Bone marrow (tissue), 2 donors: ENCODE data around the gene NRG2.

Source experiments
- DNase-seq, 2 donors: peaks; one replicate each; lab custom pipeline; 2025; lab: John Stamatoyannopoulos, UW

The NRG2 gene

GRCh38 chr5:139903795-139904565 is 139.1 kb downstream of the NRG2 start:
- no peak for DNase-seq

- DNase-seq = no peak
These were observed 139.7 kb downstream of the NRG2 start for GRCh38 chr5:139903450-139903794.

GRCh38 chr5:139901986-139902385 is 141.1 kb downstream of the NRG2 start:
- DNase-seq = no peak

- DNase-seq = no peak
These were observed 141.9 kb downstream of the NRG2 start for GRCh38 chr5:139901251-139901575.

GRCh38 chr5:139900546-139901250 is 142.4 kb downstream of the NRG2 start:
- no peak for DNase-seq

- DNase-seq = no peak
These were observed 144.1 kb downstream of the NRG2 start for GRCh38 chr5:139898981-139899380.

GRCh38 chr5:139897982-139898381 is 145.1 kb downstream of the NRG2 start:
- DNase-seq = no peak

- DNase-seq = no peak
These were observed 145.8 kb downstream of the NRG2 start for GRCh38 chr5:139897342-139897741.

GRCh38 chr5:139896718-139897117 is 146.4 kb downstream of the NRG2 start:
- DNase-seq = no peak

- no peak for DNase-seq
These were observed 147.5 kb downstream of the NRG2 start for GRCh38 chr5:139895647-139896046.

- DNase-seq = no peak
These were observed 148.1 kb downstream of the NRG2 start for GRCh38 chr5:139895046-139895445.

GRCh38 chr5:139893873-139894272 is 149.2 kb downstream of the NRG2 start:
- no peak for DNase-seq

GRCh38 chr5:139889410-139889809 is 153.7 kb downstream of the NRG2 start:
- DNase-seq = no peak

- DNase-seq = no peak
These were observed 154.7 kb downstream of the NRG2 start for GRCh38 chr5:139888370-139888769.

- no peak for DNase-seq
These were observed 156.9 kb downstream of the NRG2 start for GRCh38 chr5:139886213-139886612.

- no peak for DNase-seq
These were observed 157.3 kb downstream of the NRG2 start for GRCh38 chr5:139885857-139886208.

- no peak for DNase-seq
These were observed 157.8 kb downstream of the NRG2 start for GRCh38 chr5:139885172-139885856.

- no peak for DNase-seq
These were observed 158.4 kb downstream of the NRG2 start for GRCh38 chr5:139884734-139885133.

- DNase-seq = no peak
These were observed 159.0 kb downstream of the NRG2 start for GRCh38 chr5:139884144-139884543.

- DNase-seq = no peak
These were observed 160.0 kb downstream of the NRG2 start for GRCh38 chr5:139882961-139883539.

GRCh38 chr5:139882316-139882715 is 160.8 kb downstream of the NRG2 start:
- no peak for DNase-seq

GRCh38 chr5:139881143-139881733 is 161.9 kb downstream of the NRG2 start:
- no peak for DNase-seq
